K562 (cell line): ENCODE results near the gene CCDC184. TPM values are rescaled to one million over a fixed set of nuclear protein-coding genes. Genes with fewer than 3 reads are reported as not detected.

Source experiments
- ATF4 ChIP-seq: fragments of 450-650 bp; formaldehyde crosslinking; IDR thresholded peaks from 2 replicates; pipeline ENCODE4 v1.4.0; 2022; ENCODE audit warnings: mild to moderate bottlenecking, moderate library complexity
- E2F5 ChIP-seq: sonication (generic); formaldehyde crosslinking; IDR thresholded peaks from 2 replicates; pipeline ENCODE4 v1.8.0; 2022; ENCODE audit warnings: mild to moderate bottlenecking, missing genetic modification reagents
- POLR2G ChIP-seq: fragments of 200-400 bp; formaldehyde crosslinking; IDR thresholded peaks from 2 replicates; pipeline ENCODE4 v1.6.1; 2017; ENCODE audit warnings: low read depth, mild to moderate bottlenecking, antibody characterized with exemption, low read length, moderate library complexity
- POLR2H ChIP-seq: IDR thresholded peaks from 2 replicates; pipeline ENCODE4 v1.6.1; 2016; ENCODE audit warnings: missing genetic modification characterization, low read depth, mild to moderate bottlenecking, control low read depth, missing compliant biosample characterization, moderate library complexity
- RBM39 ChIP-seq: fragments of 200-400 bp; formaldehyde crosslinking; optimal IDR thresholded peaks from 2 replicates; pipeline ENCODE3; 2018; ENCODE audit warnings: low read depth, low read length
- SFPQ ChIP-seq: fragments of 200-400 bp; formaldehyde crosslinking; IDR thresholded peaks from 2 replicates; pipeline ENCODE4 v1.6.1; 2017; ENCODE audit warnings: mild to moderate bottlenecking, low read depth, low read length, moderate library complexity
- TSHZ1 ChIP-seq: fragments of 250-450 bp; sonication (Bioruptor Pico); IDR thresholded peaks from 2 replicates; pipeline ENCODE4 v1.4.0; 2020; ENCODE audit warnings: mild to moderate bottlenecking, moderate library complexity
- ZNF175 ChIP-seq: fragments of 200-800 bp; sonication (Bioruptor generic); IDR thresholded peaks from 2 replicates; pipeline ENCODE4 v1.6.1; 2016; ENCODE audit warnings: low read depth, mild to moderate bottlenecking, missing genetic modification characterization, missing compliant biosample characterization
- polyA plus RNA-seq, 8 experiments: library from polyadenylated mRNA; depleted of rRNA in 4 of 8; stranded (reverse) in 5 of 8; unstranded in 3 of 8; fragments of >200 nt; fragmentation: Nextera tagmentation in 2 of 8; fragmentation: Illumina TruSeq in 1 of 8; extraction: Ambion mirVana in 2 of 8; extraction: Trizol in 1 of 8; gene quantifications; 2 replicates each; pipeline versions ENCODE4 v1.2.1 to v1.2.3, GENCODE V29; 2011 to 2014; ENCODE audit warnings: inconsistent platforms in 1 of 8, missing spikeins in 1 of 8
- total RNA-seq, 7 experiments: library from RNA; depleted of rRNA in 6 of 7; stranded (reverse); fragments of >200 nt in 6 of 7; fragmentation: Illumina TruSeq in 2 of 7; extraction: Trizol in 2 of 7; gene quantifications; 2 replicates each; pipeline versions ENCODE4 v1.2.1 to v1.2.3, GENCODE V29; 2011 to 2021; ENCODE audit warnings: low replicate concordance in 1 of 7
- TF ChIP-seq, protein P1 (sequence below): fragments of 450-650 bp; IDR thresholded peaks from one replicate; pipeline ENCODE4 v1.6.1; 2018; ENCODE audit warnings: mild to moderate bottlenecking, moderate library complexity; ENCODE audit not compliant: partially characterized antibody
- TF ChIP-seq, protein P2 (sequence below): fragments of 250-450 bp; sonication (Bioruptor Pico); IDR thresholded peaks from 2 replicates; pipeline ENCODE4 v1.4.0; 2020; ENCODE audit warnings: mild to moderate bottlenecking, moderate library complexity, borderline replicate concordance
- TF ChIP-seq, protein P3 (sequence below): fragments of 250-450 bp; sonication (Bioruptor Pico); IDR thresholded peaks from 2 replicates; pipeline ENCODE4 v1.5.0; 2021

The CCDC184 gene
- total and polyA plus RNA-seq, 9 of the 15 experiments (the other 6 are each of a cell fraction or from before 2014, with no cell fraction given), result 0.09 TPM; not detected in 8

DNA sequence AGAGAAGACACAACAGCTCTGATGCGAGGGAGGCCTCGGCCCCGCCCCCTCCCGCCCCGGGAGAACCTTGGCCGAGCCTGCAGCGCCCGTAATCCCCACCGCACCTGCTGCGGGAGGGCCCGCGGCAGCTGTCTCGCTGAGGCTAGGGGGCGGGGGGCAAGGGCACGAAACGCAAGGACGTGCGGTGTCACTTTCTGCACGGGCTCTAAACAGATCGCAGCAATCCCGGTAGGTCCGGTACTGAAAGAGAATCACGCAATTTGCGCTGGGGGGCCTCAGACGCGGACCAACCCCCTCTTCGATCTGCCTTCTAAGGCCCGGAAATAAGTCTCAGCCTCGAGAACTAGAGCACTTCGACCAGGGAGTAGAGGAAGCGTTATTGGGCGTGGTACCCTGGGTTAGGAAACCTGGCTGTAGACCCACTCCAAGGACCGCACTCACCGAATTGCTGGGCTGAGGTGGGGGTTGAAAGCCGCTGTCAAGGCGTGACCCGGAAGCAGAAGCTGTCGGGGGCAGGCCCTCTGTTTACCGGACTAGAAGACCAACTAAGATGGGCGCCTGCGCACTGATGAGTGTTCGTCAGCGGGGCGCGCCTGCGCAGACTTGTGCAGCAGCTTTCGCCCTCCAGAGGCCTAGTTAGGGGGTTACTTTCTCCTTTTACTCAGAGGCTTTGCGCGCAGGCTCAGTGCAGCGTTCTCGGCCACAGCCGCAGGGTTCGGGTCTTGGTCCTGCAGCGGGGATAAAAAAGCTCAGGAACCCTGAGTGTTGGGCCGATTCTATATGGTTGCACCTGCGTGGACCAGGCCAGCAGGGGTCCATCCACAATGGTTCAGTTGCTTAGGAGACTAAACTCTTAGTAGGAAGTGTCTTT lies 26.2 kb upstream of the CCDC184 start, which contains the start of gene ASB8 (continued):
- TF ChIP-seq SFPQ, result no peak
- no peak for TF ChIP-seq E2F5 (CRISPR knock-in tag)
- TF ChIP-seq, protein P1, sequence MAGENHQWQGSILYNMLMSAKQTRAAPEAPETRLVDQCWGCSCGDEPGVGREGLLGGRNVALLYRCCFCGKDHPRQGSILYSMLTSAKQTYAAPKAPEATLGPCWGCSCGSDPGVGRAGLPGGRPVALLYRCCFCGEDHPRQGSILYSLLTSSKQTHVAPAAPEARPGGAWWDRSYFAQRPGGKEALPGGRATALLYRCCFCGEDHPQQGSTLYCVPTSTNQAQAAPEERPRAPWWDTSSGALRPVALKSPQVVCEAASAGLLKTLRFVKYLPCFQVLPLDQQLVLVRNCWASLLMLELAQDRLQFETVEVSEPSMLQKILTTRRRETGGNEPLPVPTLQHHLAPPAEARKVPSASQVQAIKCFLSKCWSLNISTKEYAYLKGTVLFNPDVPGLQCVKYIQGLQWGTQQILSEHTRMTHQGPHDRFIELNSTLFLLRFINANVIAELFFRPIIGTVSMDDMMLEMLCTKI, result no peak
- TF ChIP-seq ATF4, result no peak
- TF ChIP-seq, protein P2, sequence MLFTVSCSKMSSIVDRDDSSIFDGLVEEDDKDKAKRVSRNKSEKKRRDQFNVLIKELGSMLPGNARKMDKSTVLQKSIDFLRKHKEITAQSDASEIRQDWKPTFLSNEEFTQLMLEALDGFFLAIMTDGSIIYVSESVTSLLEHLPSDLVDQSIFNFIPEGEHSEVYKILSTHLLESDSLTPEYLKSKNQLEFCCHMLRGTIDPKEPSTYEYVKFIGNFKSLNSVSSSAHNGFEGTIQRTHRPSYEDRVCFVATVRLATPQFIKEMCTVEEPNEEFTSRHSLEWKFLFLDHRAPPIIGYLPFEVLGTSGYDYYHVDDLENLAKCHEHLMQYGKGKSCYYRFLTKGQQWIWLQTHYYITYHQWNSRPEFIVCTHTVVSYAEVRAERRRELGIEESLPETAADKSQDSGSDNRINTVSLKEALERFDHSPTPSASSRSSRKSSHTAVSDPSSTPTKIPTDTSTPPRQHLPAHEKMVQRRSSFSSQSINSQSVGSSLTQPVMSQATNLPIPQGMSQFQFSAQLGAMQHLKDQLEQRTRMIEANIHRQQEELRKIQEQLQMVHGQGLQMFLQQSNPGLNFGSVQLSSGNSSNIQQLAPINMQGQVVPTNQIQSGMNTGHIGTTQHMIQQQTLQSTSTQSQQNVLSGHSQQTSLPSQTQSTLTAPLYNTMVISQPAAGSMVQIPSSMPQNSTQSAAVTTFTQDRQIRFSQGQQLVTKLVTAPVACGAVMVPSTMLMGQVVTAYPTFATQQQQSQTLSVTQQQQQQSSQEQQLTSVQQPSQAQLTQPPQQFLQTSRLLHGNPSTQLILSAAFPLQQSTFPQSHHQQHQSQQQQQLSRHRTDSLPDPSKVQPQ (CRISPR knock-in tag), result no peak
- TF ChIP-seq ZNF175 (CRISPR knock-in tag), result no peak
- TF ChIP-seq RBM39, result no peak
- TF ChIP-seq POLR2G, result peak; percentile 79
- TF ChIP-seq, protein P3, sequence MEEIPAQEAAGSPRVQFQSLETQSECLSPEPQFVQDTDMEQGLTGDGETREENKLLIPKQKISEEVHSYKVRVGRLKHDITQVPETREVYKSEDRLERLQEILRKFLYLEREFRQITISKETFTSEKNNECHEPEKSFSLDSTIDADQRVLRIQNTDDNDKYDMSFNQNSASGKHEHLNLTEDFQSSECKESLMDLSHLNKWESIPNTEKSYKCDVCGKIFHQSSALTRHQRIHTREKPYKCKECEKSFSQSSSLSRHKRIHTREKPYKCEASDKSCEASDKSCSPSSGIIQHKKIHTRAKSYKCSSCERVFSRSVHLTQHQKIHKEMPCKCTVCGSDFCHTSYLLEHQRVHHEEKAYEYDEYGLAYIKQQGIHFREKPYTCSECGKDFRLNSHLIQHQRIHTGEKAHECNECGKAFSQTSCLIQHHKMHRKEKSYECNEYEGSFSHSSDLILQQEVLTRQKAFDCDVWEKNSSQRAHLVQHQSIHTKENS, result no peak
- TF ChIP-seq TSHZ1 (CRISPR knock-in tag), result no peak
- TF ChIP-seq POLR2H (tag), result no peak; the same call in 1 of the 2 replicates
